GM12892 (cell line): ENCODE data around the gene PSMC5.

ENCODE experiments used
- POLR2A ChIP-seq: IDR thresholded peaks from 2 replicates; pipeline ENCODE4 v1.6.1; 2011; ENCODE audit warnings: low read depth, low read length, control low read depth
- POLR2AphosphoS5 ChIP-seq: IDR thresholded peaks from 2 replicates; pipeline ENCODE4 v1.6.1; 2011; ENCODE audit warnings: low read depth, low read length, control low read depth
- TAF1 ChIP-seq: IDR thresholded peaks from 2 replicates; pipeline ENCODE4 v1.6.1; 2011; ENCODE audit warnings: low read depth, mild to moderate bottlenecking, control low read depth, low read length, borderline replicate concordance

- TF ChIP-seq POLR2AphosphoS5 (no peak), POLR2A (no peak), TAF1 (no peak)
Observed at GRCh38 chr17:63830278-63830677, 3.0 kb downstream of the PSMC5 start.
